KMS-11 (cell line): ENCODE measurements around the gene AGAP1.

ENCODE experiments used
- H2AFZ ChIP-seq: fragments of 200-600 bp; sonication (generic); 2 replicates; pipeline ENCODE4 v1.6.1; 2016; ENCODE audit warnings: antibody characterized with exemption, mixed run types, low read depth
- H3K27ac ChIP-seq: fragments of 200-600 bp; sonication (generic); 2 replicates; pipeline ENCODE4 v1.6.1; 2016; ENCODE audit warnings: mild to moderate bottlenecking, mixed run types
- H3K27me3 ChIP-seq: fragments of 200-600 bp; sonication (generic); 2 replicates; pipeline ENCODE4 v1.6.1; 2017; ENCODE audit warnings: mild to moderate bottlenecking, low read depth, mixed run types, moderate library complexity; ENCODE audit not compliant: insufficient read depth
- H3K36me3 ChIP-seq: fragments of 200-600 bp; sonication (generic); 2 replicates; pipeline ENCODE4 v1.6.1; 2017; ENCODE audit warnings: mild to moderate bottlenecking, mixed run types; ENCODE audit not compliant: insufficient read depth
- H3K4me1 ChIP-seq: fragments of 200-600 bp; sonication (generic); 2 replicates; pipeline ENCODE4 v1.6.1; 2016; ENCODE audit warnings: mild to moderate bottlenecking, low read depth, mixed run types; ENCODE audit not compliant: poor library complexity, severe bottlenecking
- H3K4me2 ChIP-seq: fragments of 200-600 bp; sonication (generic); 2 replicates; pipeline ENCODE4 v1.7.0; 2016; ENCODE audit warnings: mild to moderate bottlenecking, mixed run types
- H3K4me3 ChIP-seq: fragments of 200-600 bp; sonication (generic); IDR thresholded peaks from 2 replicates; pipeline ENCODE4 v1.6.1; 2017; ENCODE audit warnings: low read depth, low read length, mixed read lengths; ENCODE audit not compliant: insufficient read depth
- H3K79me2 ChIP-seq: fragments of 200-600 bp; sonication (generic); 2 replicates; pipeline ENCODE4 v1.6.1; 2016; ENCODE audit warnings: low read depth, mixed run types; ENCODE audit not compliant: insufficient read depth
- H3K9ac ChIP-seq: fragments of 200-600 bp; sonication (generic); 2 replicates; pipeline ENCODE4 v1.6.1; 2016; ENCODE audit warnings: mild to moderate bottlenecking, mixed run types
- H4K20me1 ChIP-seq: fragments of 200-600 bp; sonication (generic); 2 replicates; pipeline ENCODE4 v1.6.1; 2016; ENCODE audit warnings: mild to moderate bottlenecking, mixed run types; ENCODE audit not compliant: insufficient read depth
- CTCF ChIP-seq: fragments of 200-600 bp; sonication (generic); conservative IDR thresholded peaks from 2 replicates; pipeline ENCODE4 v1.6.1; 2017; ENCODE audit warnings: low read depth, mild to moderate bottlenecking, antibody characterized with exemption, low read length, moderate library complexity, mixed read lengths

Gene AGAP1

GRCh38 chr2:235855011-235855410 lies 361.2 kb downstream of the AGAP1 start:
- Histone ChIP-seq H3K27me3 (no peaks in the 10 kb centered on the region), H3K9ac (no peak overlapping the region), H3K4me2 (no peak overlapping the region), H3K79me2 (no peaks in the 10 kb centered on the region), H2AFZ (no peak overlapping the region), H3K4me3 (no peak overlapping the region), H3K36me3 (no peaks in the 10 kb centered on the region), H3K4me1 (no peaks in the 10 kb centered on the region), H3K27ac (no peak overlapping the region), H4K20me1 (no peaks in the 10 kb centered on the region)
- TF ChIP-seq CTCF: no peak

GRCh38 chr2:235856151-235856854 lies 362.5 kb downstream of the AGAP1 start:
- Histone ChIP-seq H4K20me1 (no peaks in the 10 kb centered on the region), H2AFZ (no peak overlapping the region), H3K36me3 (no peaks in the 10 kb centered on the region), H3K4me3 (no peak overlapping the region), H3K79me2 (no peaks in the 10 kb centered on the region), H3K9ac (no peak overlapping the region), H3K4me1 (no peaks in the 10 kb centered on the region), H3K27me3 (no peaks in the 10 kb centered on the region), H3K27ac (no peak overlapping the region), H3K4me2 (no peak overlapping the region)
- no peak for TF ChIP-seq CTCF

- no peaks in the 10 kb centered on the region for H3K27me3 ChIP-seq
- H3K79me2 ChIP-seq: no peaks in the 10 kb centered on the region
- TF ChIP-seq CTCF: no peak
- no peak overlapping the region for H3K4me3 ChIP-seq
- H2AFZ ChIP-seq: no peak overlapping the region
- no peaks in the 10 kb centered on the region for H4K20me1 ChIP-seq
- H3K4me1 ChIP-seq: no peaks in the 10 kb centered on the region
- no peak overlapping the region for H3K9ac ChIP-seq
- H3K36me3 ChIP-seq: no peaks in the 10 kb centered on the region
- no peak overlapping the region for H3K4me2 ChIP-seq
- H3K27ac ChIP-seq: no peak overlapping the region
Measured at GRCh38 chr2:235857598-235857997, 363.8 kb downstream of the AGAP1 start.

GRCh38 chr2:235858881-235859280 lies 365.0 kb downstream of the AGAP1 start:
- Histone ChIP-seq H4K20me1 (no peaks in the 10 kb centered on the region), H3K4me2 (no peak overlapping the region), H3K9ac (no peak overlapping the region), H3K36me3 (no peaks in the 10 kb centered on the region), H3K27me3 (no peaks in the 10 kb centered on the region), H3K79me2 (no peaks in the 10 kb centered on the region), H3K4me1 (no peaks in the 10 kb centered on the region), H3K27ac (no peak overlapping the region), H3K4me3 (no peak overlapping the region), H2AFZ (no peak overlapping the region)
- TF ChIP-seq CTCF: no peak
